Measurements from ENCODE around the gene ZNF445.
A peak's percentile ranks its signal among the peaks of the same experiment; 100 is the strongest.

ZNF445 gene

GRCh38 chr3:44499149-44499898, 21.9 kb upstream of the ZNF445 start:
- no peak overlapping the region for H3K4me3 ChIP-seq (ENCODE audit: low read depth, low read length)
- TF ChIP-seq CTCF (IDR thresholded peaks at IDR 0.05; ENCODE audit: borderline replicate concordance, insufficient read depth, low read depth, low read length) = no peak

- H3K4me3 ChIP-seq (ENCODE audit: low read depth, low read length) = no peak overlapping the region
- no peak for TF ChIP-seq CTCF (IDR thresholded peaks at IDR 0.05; ENCODE audit: borderline replicate concordance, insufficient read depth, low read depth, low read length)
Observed at GRCh38 chr3:44495636-44496415, 18.4 kb upstream of the ZNF445 start.

GRCh38 chr3:44492496-44492895, 15.0 kb upstream of the ZNF445 start:
- no peak overlapping the region for H3K4me3 ChIP-seq (ENCODE audit: low read depth, low read length)
- TF ChIP-seq CTCF (IDR thresholded peaks at IDR 0.05; ENCODE audit: borderline replicate concordance, insufficient read depth, low read depth, low read length) = no peak

- no peak overlapping the region for H3K4me3 ChIP-seq (ENCODE audit: low read depth, low read length)
- no peak for TF ChIP-seq CTCF (IDR thresholded peaks at IDR 0.05; ENCODE audit: borderline replicate concordance, insufficient read depth, low read depth, low read length)
Observed at GRCh38 chr3:44482721-44483120, 5.3 kb upstream of the ZNF445 start.

- no peak overlapping the region for H3K4me3 ChIP-seq (ENCODE audit: low read depth, low read length)
- TF ChIP-seq CTCF (IDR thresholded peaks at IDR 0.05; ENCODE audit: borderline replicate concordance, insufficient read depth, low read depth, low read length) = no peak
Observed at GRCh38 chr3:44478606-44479094, 1.2 kb upstream of the ZNF445 start.

GRCh38 chr3:44478055-44478468, 592 bp upstream of the ZNF445 start:
- H3K4me3 ChIP-seq (ENCODE audit: low read depth, low read length) = peak overlapping the region; percentile 56
- TF ChIP-seq CTCF (IDR thresholded peaks at IDR 0.05; ENCODE audit: borderline replicate concordance, insufficient read depth, low read depth, low read length) = no peak
